ENCODE measurements around the gene UBASH3A.

GRCh38 chr21:42387843-42388340, 15.8 kb upstream of the UBASH3A start:
- no peak for TF ChIP-seq CTCF (optimal IDR thresholded peaks at IDR 0.05 in 1 of 3, IDR thresholded peaks at IDR 0.05 in 1 of 3, conservative IDR thresholded peaks at IDR 0.05 in 1 of 3; ENCODE audit: extremely low read depth in 1 of 3, insufficient read depth in 2 of 3, low read length in 3 of 3)
- TF ChIP-seq EZH2 (IDR thresholded peaks at IDR 0.05; ENCODE audit: low read length) = no peak
